ENCODE results near the gene KRT84. TPM values are rescaled to one million over a fixed set of nuclear protein-coding genes. Genes with fewer than 3 reads are reported as not detected.

The KRT84 gene
- total RNA-seq, 1 experiment from 2014 or later: 0.15 TPM

DNA sequence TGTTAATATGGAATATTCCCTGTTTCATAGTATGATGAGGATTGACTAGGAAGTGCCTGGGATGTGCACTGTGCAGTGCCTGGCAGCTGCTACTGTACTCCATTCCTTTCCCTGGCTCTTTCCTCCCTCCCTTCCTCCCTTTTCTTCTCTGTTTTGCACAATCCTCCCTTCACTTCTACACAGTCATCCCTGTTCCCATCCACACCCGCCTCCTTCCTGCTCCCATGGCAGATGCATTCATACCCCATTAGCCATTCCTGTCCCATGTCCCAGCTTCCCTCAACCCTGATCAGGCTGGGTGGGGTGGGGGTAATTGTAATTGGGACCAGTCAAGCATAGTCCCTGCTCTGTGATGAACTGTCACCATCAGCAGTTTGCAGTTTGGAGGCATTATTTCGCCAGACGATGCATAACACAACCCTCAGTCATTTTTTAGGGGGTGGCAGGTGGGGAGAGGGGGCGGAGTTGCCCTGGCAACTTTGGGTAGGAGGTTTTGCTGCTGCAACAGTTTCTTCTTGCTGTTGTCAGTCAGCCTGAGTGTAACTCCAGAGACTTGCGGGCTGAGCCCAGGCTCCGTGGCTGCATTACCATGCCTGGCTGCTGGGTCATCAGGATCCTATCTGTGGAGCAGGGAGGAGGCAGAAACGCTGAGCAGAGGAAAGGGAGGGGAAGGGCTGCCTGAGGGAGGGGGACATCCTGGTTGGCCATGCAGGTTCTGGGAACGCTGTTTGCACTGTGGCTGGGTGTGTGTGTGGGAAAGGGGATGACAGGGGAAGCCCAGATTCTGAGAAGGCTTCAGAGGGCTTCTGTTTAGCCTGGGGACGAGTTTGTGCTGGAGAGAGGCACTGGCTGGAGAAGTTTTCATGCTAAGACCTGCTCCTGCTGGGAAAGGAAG, 4.1 kb upstream of the KRT84 start:
- Histone ChIP-seq H3K79me2 (ENCODE audit: low read length) (no peaks in the 10 kb centered on the region), H3K27me3 (ENCODE audit: low read length) (no peaks in the 10 kb centered on the region), H3K4me2 (ENCODE audit: low read length) (0 out of 2 replicates have a peak overlapping the region, but pooled peaks have one; percentile 4), H3K9me2 (replicated peaks; ENCODE audit: low read length) (no peaks in the 10 kb centered on the region), H3K27ac (ENCODE audit: low read length) (no peak overlapping the region), H3F3A (ENCODE audit: low read length, unreplicated experiment) (no peaks in the 10 kb centered on the region), H3K9ac (ENCODE audit: low read length) (no peak overlapping the region), H2AFZ (ENCODE audit: low read length) (no peak overlapping the region; the same call in 1 of the 2 replicates), H3K4me1 (ENCODE audit: insufficient read depth, low read length) (no peaks in the 10 kb centered on the region), H3K36me3 (ENCODE audit: low read depth, low read length) (no peaks in the 10 kb centered on the region), H4K20me1 (ENCODE audit: low read length) (no peaks in the 10 kb centered on the region), H3K4me3 (ENCODE audit: low read length) (no peak overlapping the region), H3K9me3 (ENCODE audit: low read length) (no peaks in the 10 kb centered on the region)
- BruUV-seq (replicated peaks): no TSS peak
- TF ChIP-seq EZH2 (IDR thresholded peaks at IDR 0.05; ENCODE audit: low read length, unreplicated experiment): no peak
- TF ChIP-seq EZH2phosphoT487 (IDR thresholded peaks at IDR 0.05; ENCODE audit: borderline replicate concordance, low read length): no peak
- TF ChIP-seq, protein P1, sequence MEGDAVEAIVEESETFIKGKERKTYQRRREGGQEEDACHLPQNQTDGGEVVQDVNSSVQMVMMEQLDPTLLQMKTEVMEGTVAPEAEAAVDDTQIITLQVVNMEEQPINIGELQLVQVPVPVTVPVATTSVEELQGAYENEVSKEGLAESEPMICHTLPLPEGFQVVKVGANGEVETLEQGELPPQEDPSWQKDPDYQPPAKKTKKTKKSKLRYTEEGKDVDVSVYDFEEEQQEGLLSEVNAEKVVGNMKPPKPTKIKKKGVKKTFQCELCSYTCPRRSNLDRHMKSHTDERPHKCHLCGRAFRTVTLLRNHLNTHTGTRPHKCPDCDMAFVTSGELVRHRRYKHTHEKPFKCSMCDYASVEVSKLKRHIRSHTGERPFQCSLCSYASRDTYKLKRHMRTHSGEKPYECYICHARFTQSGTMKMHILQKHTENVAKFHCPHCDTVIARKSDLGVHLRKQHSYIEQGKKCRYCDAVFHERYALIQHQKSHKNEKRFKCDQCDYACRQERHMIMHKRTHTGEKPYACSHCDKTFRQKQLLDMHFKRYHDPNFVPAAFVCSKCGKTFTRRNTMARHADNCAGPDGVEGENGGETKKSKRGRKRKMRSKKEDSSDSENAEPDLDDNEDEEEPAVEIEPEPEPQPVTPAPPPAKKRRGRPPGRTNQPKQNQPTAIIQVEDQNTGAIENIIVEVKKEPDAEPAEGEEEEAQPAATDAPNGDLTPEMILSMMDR (conservative IDR thresholded peaks at IDR 0.05; ENCODE audit: low read depth, low read length): no peak
- DNase-seq (peak; percentile 19), ATAC-seq (peak; percentile 21; the same call in 1 of the 2 replicates)
- CTCF ChIA-PET: no interaction called here
- POLR2A ChIA-PET (ENCODE audit: unreplicated experiment): no interaction called here
- intact Hi-C loops (cut with micrococcal nuclease): loop anchor here (5.0 to 10.0 kb wide), 2 partner anchors 65 to 493 kb away; partner anchors contain the start of gene KRT6B

DNA sequence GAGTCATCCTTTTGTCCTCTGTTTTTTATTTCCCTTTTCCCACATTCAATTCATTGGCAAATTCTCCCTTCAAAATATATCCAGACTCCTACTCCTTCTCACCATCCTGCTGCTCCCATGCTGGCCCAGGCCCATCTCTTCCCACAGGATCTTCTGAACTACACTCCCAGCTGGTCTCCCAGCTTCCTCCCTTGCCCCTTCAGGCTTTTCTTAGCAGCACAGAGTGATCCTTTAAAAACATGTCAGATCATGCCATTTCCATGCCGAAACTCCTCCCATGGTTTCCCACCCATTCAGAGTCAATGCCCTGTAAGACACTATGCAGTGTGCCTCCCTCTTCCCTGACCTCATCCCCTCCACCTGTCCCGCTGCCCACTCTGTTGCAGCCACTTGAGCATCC, 2.4 kb upstream of the KRT84 start:
- no peaks in the 10 kb centered on the region for H3K4me1 ChIP-seq (ENCODE audit: insufficient read depth, low read length)
- no peak overlapping the region for H3K9ac ChIP-seq (ENCODE audit: low read length)
- H3F3A ChIP-seq (ENCODE audit: low read length, unreplicated experiment): no peaks in the 10 kb centered on the region
- no peak for DNase-seq
- H3K27me3 ChIP-seq (ENCODE audit: low read length): no peaks in the 10 kb centered on the region
- intact Hi-C loops (cut with micrococcal nuclease): no loop called here
- H3K9me3 ChIP-seq (ENCODE audit: low read length): no peaks in the 10 kb centered on the region
- no peak for ATAC-seq
- ChIA-PET CTCF (no interaction called here), POLR2A (ENCODE audit: unreplicated experiment) (no interaction called here)
- no peak for TF ChIP-seq EZH2 (IDR thresholded peaks at IDR 0.05; ENCODE audit: low read length, unreplicated experiment)
- no peaks in the 10 kb centered on the region for H3K79me2 ChIP-seq (ENCODE audit: low read length)
- BruUV-seq (replicated peaks): no TSS peak
- H3K36me3 ChIP-seq (ENCODE audit: low read depth, low read length): no peaks in the 10 kb centered on the region
- no peaks in the 10 kb centered on the region for H3K9me2 ChIP-seq (replicated peaks; ENCODE audit: low read length)
- no peak overlapping the region for H3K4me2 ChIP-seq (ENCODE audit: low read length)
- H3K27ac ChIP-seq (ENCODE audit: low read length): no peak overlapping the region
- no peak overlapping the region for H3K4me3 ChIP-seq (ENCODE audit: low read length)
- no peak overlapping the region for H2AFZ ChIP-seq (ENCODE audit: low read length)
- H4K20me1 ChIP-seq (ENCODE audit: low read length): no peaks in the 10 kb centered on the region

DNA sequence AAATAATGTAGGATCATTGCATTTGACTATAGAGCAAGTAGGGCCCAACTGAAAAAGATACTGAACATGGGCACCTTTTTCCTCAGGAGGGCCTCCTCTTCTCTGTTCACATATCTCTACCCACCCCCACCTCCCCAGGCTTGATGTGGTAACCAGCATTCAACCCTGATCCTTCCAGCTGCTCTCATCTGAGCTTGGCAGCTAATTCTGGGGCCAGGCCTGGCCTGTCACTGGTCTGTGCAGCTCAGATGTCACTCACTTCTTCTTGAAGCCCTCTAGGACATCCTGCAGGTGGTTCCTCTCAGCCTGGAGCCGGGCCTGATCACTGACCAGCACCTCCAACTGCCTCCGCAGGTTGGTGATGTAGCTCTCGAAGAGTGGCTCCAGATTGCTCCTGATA, 2.1 kb downstream of the KRT84 start:
- Histone ChIP-seq H2AFZ (ENCODE audit: low read length) (no peak overlapping the region), H3K9me3 (ENCODE audit: low read length) (no peaks in the 10 kb centered on the region), H3K36me3 (ENCODE audit: low read depth, low read length) (no peaks in the 10 kb centered on the region), H3K27me3 (ENCODE audit: low read length) (no peaks in the 10 kb centered on the region), H3K4me1 (ENCODE audit: insufficient read depth, low read length) (no peaks in the 10 kb centered on the region), H3F3A (ENCODE audit: low read length, unreplicated experiment) (no peaks in the 10 kb centered on the region), H3K4me3 (ENCODE audit: low read length) (no peak overlapping the region), H3K79me2 (ENCODE audit: low read length) (no peaks in the 10 kb centered on the region), H3K9me2 (replicated peaks; ENCODE audit: low read length) (no peaks in the 10 kb centered on the region), H3K27ac (ENCODE audit: low read length) (no peak overlapping the region), H3K9ac (ENCODE audit: low read length) (no peak overlapping the region), H4K20me1 (ENCODE audit: low read length) (no peaks in the 10 kb centered on the region), H3K4me2 (ENCODE audit: low read length) (no peak overlapping the region)
- CTCF ChIA-PET: interaction anchor here (0.6 kb wide), 1 partner anchor 484 kb away, joined by 3 read pairs; no protein-coding TSS in a partner anchor
- DNase-seq (no peak), ATAC-seq (no peak)
- intact Hi-C loops (cut with micrococcal nuclease): no loop called here
- no peak for TF ChIP-seq EZH2phosphoT487 (IDR thresholded peaks at IDR 0.05; ENCODE audit: borderline replicate concordance, low read length)
- TF ChIP-seq, protein P1 (conservative IDR thresholded peaks at IDR 0.05; ENCODE audit: low read depth, low read length): no peak
- TF ChIP-seq EZH2 (IDR thresholded peaks at IDR 0.05; ENCODE audit: low read length, unreplicated experiment): no peak
- no TSS peak for BruUV-seq (replicated peaks)
- POLR2A ChIA-PET (ENCODE audit: unreplicated experiment): no interaction called here

Measured in PC-3 (cell line).